Kidney (tissue), 14 donors: Measurements from ENCODE around the gene FAM184B. TPM values are rescaled to one million over a fixed set of nuclear protein-coding genes. Genes with fewer than 3 reads are reported as not detected.

Experiments used
- DNase-seq, 5 donors: peaks; one replicate each; pipeline ENCODE4 v3.0.0-alpha.2; 2013 to 2020
- FAIRE-seq: peaks from 2 replicates; lab custom pipeline; 2012; peaks lifted over from hg19 to GRCh38; lab: Jason Lieb, UNC
- H3K27ac ChIP-seq, 2 donors: one replicate each; pipeline ENCODE4 v1.7.0; 2013; ENCODE audit warnings: low read depth in 2 of 2, low read length in 2 of 2, inconsistent platforms in 1 of 2
- H3K27me3 ChIP-seq: one replicate; pipeline ENCODE4 v1.7.1; 2013; ENCODE audit warnings: low read length, inconsistent platforms; ENCODE audit not compliant: control insufficient read depth, insufficient read depth
- H3K36me3 ChIP-seq, 3 donors: one replicate each; pipeline versions ENCODE4 v1.7.0 to v1.7.1; 2013; ENCODE audit warnings: low read length in 3 of 3, control low read depth in 1 of 3, inconsistent platforms in 1 of 3; ENCODE audit not compliant: insufficient read depth in 3 of 3, control insufficient read depth in 2 of 3
- H3K4me1 ChIP-seq, 3 donors: one replicate each; pipeline versions ENCODE4 v1.7.0 to v1.7.1; 2013; ENCODE audit warnings: low read length in 3 of 3, inconsistent platforms in 1 of 3, low read depth in 1 of 3; ENCODE audit not compliant: control insufficient read depth in 2 of 3, insufficient read depth in 2 of 3
- H3K4me3 ChIP-seq, 3 donors: one replicate each; pipeline versions ENCODE4 v1.7.0 to v1.8.1; 2013; ENCODE audit warnings: low read length in 3 of 3, control low read depth in 1 of 3, inconsistent platforms in 1 of 3
- H3K9ac ChIP-seq, 3 donors: one replicate each; pipeline versions ENCODE4 v1.7.0 to v1.7.1; 2013; ENCODE audit warnings: low read length in 3 of 3, control low read depth in 1 of 3, inconsistent platforms in 1 of 3
- H3K9me3 ChIP-seq, 3 donors: one replicate each; pipeline versions ENCODE4 v1.7.0 to v1.7.1; 2013; ENCODE audit warnings: low read length in 3 of 3, control low read depth in 1 of 3, inconsistent platforms in 1 of 3; ENCODE audit not compliant: control insufficient read depth in 2 of 3, insufficient read depth in 1 of 3
- CTCF ChIP-seq: IDR thresholded peaks from 3 replicates; pipeline ENCODE4 v1.5.1; 2012; ENCODE audit warnings: mild to moderate bottlenecking, moderate library complexity, borderline replicate concordance; ENCODE audit not compliant: insufficient read depth; ENCODE audit errors: extremely low read depth
- intact Hi-C: fragments of 100-400 bp; cut with DNase I; formaldehyde crosslinking; loops from one replicate; pipeline ENCODE4 v1.11.1; 2022
- polyA plus RNA-seq: library from polyadenylated mRNA; stranded (reverse); fragments of 350-450 nt; fragmentation: Illumina TruSeq; extraction: RNeasy Lipid Tissue Mini Kit (QIAGEN cat#74804); gene quantifications from one replicate; pipeline ENCODE4 v1.2.3, GENCODE V29; 2014; ENCODE audit warnings: low read depth, low replicate concordance; ENCODE audit not compliant: insufficient read depth
- total RNA-seq: library from RNA; stranded (reverse); fragmentation: NEBNext Ultra II Directional; extraction: Animal tissue kit (Norgen Biotek cat#: 25700); gene quantifications from one replicate; pipeline ENCODE4 v1.2.1, GENCODE V29; 2021
- donor health status: control.
- donor health status: control.
- donor health status: control.
- donor health status: control.
- donor health status: control.
- donor health status: DM: yes; HTN: yes; CAD: no.
- donor health status: Normal renal cell carcinoma (clear cell type).

The FAM184B gene
- total and polyA plus RNA-seq, 2 donors from 2014 or later, result 0.09 to 0.39 TPM

GRCh38 chr4:17707671-17708070 is 73.8 kb downstream of the FAM184B start:
- FAIRE-seq, result no peak
- Histone ChIP-seq H3K4me3 (no peak overlapping the region), H3K36me3 (no peaks in the 10 kb centered on the region), H3K9me3 (no peaks in the 10 kb centered on the region), H3K4me1 (no peaks in the 10 kb centered on the region), H3K9ac (no peak overlapping the region), H3K27ac (no peak overlapping the region), H3K27me3 (no peaks in the 10 kb centered on the region)
- intact Hi-C loops, result no loop called here
- TF ChIP-seq CTCF, result no peak
- DNase-seq, result no peak

GRCh38 chr4:17705107-17705506 is 76.3 kb downstream of the FAM184B start:
- no peak for DNase-seq
- Histone ChIP-seq H3K36me3 (no peaks in the 10 kb centered on the region), H3K4me1 (no peaks in the 10 kb centered on the region), H3K4me3 (no peak overlapping the region), H3K9ac (no peak overlapping the region), H3K9me3 (no peaks in the 10 kb centered on the region), H3K27ac (no peak overlapping the region), H3K27me3 (no peaks in the 10 kb centered on the region)
- no peak for FAIRE-seq
- intact Hi-C loops, result no loop called here
- TF ChIP-seq CTCF, result no peak

- H3K4me3 ChIP-seq, result no peak overlapping the region
- no peaks in the 10 kb centered on the region for H3K27me3 ChIP-seq
- no peaks in the 10 kb centered on the region for H3K4me1 ChIP-seq
- peaks cover 0 to 9% (median under 1%) of the 10 kb centered on the region in 3 donors for H3K9me3 ChIP-seq
- H3K9ac ChIP-seq, result no peak overlapping the region
- intact Hi-C loops, result no loop called here
- no peak overlapping the region for H3K27ac ChIP-seq
- FAIRE-seq (no peak), DNase-seq (peak in 2 of 5 donors; percentile 17 to 26)
- TF ChIP-seq CTCF, result no peak
- no peaks in the 10 kb centered on the region for H3K36me3 ChIP-seq
These were observed 77.3 kb downstream of the FAM184B start for GRCh38 chr4:17704020-17704650.

- intact Hi-C loops, result no loop called here
- FAIRE-seq (no peak), DNase-seq (no peak)
- TF ChIP-seq CTCF, result no peak
- no peak overlapping the region for H3K27ac ChIP-seq
- peaks cover 0 to 10% (median 3%) of the 10 kb centered on the region in 3 donors for H3K9me3 ChIP-seq
- H3K4me1 ChIP-seq, result no peaks in the 10 kb centered on the region
- no peak overlapping the region for H3K9ac ChIP-seq
- H3K36me3 ChIP-seq, result no peaks in the 10 kb centered on the region
- no peak overlapping the region for H3K4me3 ChIP-seq
- no peaks in the 10 kb centered on the region for H3K27me3 ChIP-seq
These were observed 78.8 kb downstream of the FAM184B start for GRCh38 chr4:17702641-17703040.
